Activated CD4-positive, alpha-beta T cell treated with anti-CD3 and anti-CD28 coated beads, Interleukin-2, amount 50 U/mL, for 16 hours (primary cell): ENCODE results near the gene ZSCAN5C.
"Not testable (repeated sequence)": the region's sequence is repeated elsewhere in the genome, so short reads cannot be mapped to it uniquely, and the experiment has no call there.

Source experiments
- DNase-seq: peaks from one replicate; pipeline ENCODE4 v3.0.0-alpha.2; 2020

ZSCAN5C gene, protein sequence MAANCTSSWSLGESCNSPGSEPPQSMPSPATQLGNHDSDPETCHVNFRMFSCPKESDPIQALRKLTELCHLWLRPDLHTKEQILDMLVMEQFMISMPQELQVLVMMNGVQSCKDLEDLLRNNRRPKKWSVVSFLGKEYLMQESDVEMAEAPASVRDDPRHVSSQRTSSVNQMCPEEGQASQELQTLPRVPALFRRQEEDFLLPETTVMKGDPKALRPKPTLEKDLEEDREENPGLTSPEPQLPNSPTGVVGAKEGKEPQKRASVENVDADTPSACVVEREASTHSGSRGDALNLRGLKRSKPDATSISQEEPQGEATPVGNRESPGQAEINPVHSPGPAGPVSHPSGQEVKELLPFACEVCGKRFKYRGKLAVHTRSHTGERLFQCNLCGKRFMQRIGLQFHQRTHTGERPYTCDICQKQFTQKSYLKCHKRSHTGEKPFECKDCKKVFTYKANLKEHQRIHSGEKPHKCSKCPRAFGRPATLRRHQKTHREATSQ

DNA sequence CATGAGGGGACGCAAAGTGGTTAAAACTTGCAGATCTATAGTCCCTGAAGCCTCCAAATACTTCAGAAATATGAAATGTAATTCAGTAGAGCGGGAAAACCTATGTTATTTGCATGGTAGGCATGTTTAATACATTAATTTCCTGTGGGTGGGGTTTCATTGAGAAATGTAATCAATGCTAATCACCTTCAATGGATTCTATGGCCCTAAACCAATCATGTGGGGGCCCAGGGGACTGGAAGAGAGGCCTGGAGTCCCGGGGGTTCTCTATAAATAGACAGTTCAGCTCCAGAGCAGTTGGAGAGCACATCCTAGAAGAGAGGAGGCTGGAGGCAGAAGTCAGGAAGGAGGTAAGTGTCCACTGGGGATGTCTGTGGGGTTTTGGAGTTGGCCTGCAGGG is at the start of gene ZSCAN5C:
Gene ZSCAN5C (plus strand): TSS at position 301 of the 400 bp plus-strand sequence. CDS start 3,641 bp downstream, outside the sequence.
- DNase-seq, result no peak

DNA sequence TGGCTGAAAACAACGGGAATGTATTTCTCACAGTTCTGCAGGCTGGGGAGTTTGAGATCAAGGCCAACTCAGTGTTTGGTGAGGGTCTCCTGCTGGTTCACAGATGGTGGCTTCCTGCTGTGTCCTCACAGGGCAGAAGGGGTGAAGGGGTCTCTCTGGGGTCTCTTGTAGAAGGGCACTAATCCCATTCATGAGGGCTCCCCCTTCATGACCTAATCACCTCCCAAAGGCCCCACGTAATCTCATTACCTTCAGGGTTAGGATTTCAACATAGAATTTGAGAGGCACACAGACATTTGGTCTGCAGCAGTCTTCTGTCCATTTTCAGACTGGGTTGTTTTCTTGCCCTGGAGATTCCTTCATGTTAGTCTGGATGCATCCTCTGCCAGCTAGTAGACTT is 49.4 kb upstream of the ZSCAN5C start:
- DNase-seq, result no peak

DNA sequence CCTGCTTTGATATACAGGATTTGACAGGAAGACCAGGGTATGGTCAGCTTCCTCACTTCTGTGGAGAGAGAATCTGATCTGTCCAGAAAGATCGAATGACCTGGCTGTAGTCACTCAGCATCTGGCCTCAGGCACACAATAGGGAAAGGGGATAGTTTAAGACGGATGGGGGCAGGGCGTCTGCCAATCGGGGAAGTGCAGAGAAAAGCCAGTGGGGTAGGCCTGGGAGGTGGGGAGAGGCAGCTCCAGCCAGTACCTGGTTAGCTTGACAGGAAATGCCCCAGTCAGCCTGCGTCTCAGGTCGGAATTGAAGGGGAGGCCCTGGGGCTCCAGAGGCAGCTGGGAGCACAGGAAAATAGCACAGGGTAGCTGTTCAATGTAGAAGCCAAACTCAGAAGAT is 48.6 kb upstream of the ZSCAN5C start:
- DNase-seq, result no peak

DNA sequence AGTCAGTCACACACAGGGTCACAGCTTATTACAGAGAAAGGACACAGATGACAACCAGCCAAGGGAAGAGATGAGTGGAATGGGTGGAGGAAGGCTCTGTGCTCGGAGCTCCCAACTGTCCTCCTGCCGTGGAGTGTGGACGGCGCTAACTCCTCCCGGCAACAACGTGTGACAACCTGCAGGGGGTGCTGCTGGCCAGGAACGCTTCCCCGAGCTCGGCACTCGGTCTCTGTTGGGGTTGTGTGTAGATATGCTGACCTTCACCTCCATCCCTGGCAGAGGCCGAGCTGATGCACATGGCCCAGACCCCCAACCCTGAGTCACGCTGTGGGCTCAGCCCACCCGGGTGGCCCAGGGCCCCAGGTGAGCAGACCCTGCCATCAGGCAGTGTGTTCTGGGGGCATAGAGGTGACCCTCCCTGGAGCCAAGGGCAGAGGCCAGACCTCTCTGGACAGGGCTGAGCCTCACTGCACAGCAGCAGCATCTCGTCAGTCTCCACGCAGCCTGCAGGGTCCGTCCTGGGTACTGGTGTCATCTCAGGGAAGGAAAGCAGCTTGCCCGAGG is 46.9 kb upstream of the ZSCAN5C start:
- DNase-seq, result no peak

DNA sequence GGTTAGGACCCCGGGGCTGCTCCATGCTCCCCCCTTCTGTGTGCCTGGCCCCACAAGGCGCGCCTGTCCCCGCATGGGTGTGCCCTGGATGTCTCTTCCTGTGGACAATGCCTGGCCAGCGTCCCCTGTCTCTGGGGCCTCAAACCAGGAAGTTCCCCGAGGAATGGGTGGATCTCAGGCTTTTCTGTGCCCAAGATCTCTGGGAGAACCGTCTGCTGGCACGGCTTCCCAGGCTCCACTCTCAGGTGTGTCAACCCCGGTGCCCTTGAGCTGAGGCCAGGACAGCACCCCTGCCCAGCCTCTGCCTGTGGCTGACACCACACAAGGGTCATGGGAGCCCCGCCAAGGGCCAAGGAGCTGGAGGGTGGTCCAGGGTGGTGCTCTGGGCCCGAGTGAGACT is 45.3 kb upstream of the ZSCAN5C start:
- no peak for DNase-seq

DNA sequence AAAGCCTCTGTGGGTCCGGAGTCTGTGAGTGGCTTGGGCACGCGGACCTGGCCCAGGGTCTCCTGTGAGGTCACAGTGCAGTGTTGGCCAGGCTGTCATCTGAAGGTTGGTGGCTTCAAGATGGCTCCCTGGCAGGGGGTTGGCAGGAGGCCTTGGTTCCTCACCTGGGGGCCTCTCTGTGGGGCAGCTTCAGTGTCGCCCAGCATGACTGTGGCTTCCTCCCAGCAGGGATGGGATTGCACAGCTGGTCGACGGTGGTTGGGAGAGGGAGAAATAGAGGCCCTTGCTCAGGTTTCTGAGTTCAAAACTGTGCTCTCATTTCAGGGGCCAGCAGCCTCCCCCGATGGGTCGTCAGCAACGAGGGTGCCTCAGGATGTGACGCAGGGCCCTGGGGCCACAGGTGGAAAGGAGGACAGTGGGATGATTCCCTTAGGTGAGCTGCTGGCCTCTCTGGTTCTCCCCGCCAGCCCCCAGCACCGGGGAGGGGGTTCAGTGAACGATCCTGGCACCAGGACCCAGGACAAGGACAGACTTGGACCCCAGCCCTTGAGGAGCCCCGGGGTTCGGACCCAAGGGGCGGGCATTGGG is 43.8 kb upstream of the ZSCAN5C start:
- no peak for DNase-seq

DNA sequence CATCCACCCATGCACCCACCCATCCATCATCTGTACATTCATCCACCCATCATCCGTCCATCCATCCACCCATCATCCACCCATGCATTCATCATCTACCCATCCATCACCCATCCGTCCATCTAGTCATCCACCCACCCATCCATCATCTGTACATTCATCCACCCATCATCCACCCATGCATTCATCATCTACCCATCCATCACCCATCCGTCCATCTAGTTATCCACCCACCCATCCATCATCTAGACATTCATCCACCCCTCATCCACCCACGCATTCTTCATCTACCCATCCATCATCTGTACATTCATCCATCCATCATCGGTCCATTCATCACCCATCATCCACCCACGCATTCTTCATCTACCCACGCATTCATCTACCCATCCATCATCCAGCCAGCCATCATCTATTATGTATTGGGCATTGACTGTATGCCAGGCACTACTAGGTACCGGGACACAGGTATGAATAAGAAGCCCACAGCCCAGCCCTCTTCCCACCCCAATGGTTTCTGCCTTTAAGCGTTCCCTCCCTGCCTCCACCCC is 43.0 kb upstream of the ZSCAN5C start:
- DNase-seq, result no peak

DNA sequence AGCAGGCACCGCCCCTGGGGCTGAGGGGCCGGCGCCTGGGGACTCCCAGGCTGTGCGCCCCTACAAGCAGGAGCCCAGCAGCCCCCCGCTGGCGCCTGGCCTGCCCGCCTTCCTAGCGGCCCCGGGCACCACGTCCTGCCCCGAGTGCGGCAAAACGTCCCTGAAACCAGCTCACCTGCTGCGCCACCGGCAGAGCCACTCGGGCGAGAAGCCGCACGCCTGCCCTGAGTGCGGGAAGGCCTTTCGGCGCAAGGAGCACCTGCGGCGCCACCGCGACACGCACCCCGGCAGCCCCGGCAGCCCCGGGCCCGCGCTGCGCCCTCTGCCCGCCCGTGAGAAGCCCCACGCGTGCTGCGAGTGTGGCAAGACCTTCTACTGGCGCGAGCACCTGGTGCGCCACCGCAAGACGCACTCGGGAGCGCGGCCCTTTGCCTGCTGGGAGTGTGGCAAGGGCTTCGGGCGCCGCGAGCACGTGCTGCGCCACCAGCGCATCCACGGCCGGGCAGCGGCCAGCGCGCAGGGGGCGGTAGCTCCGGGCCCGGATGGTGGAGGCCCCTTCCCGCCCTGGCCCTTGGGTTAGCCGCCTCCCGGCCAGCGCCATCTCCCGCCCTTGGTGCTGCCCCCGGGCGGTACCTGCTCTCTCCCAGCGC is 42.3 kb upstream of the ZSCAN5C start:
- DNase-seq, result no peak

DNA sequence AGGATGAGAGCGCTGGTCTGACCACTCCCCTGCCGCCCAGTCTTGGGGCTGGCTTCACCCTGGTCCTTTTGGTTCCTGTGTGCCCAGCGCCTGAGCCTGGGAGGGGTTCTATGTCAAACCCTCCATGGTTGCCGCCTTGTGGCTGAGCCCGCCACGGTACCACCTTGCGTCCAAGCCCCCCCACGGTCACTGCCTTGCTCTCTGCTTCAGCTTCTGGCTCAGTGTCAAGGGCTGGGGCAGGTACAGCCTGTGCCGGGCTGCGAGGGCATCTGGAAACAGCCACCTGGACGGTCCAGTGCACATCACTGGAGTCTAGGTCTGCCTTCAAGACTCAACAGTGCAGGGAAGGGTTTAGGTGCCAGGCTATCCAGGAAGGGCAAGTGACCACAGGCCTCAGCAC is 40.5 kb upstream of the ZSCAN5C start:
- no peak for DNase-seq

DNA sequence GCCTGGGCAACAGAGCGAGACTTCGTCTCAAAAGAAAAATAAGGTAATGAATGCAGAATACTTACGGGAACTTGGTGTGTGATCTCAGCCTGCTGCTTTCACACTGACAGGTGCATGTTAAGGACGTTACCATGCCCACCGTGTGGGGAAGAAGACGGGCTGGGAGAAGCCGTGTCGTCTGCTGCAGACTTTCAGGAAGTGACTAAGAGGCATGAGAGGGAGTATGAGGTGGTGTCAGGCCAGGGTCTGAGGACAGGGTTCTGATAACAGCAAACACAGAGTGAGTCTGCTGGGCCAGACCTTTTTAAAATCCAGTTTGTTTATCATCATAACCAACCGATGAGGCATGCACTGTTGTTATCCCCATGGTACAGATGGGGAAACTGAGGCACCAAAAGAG is 39.8 kb upstream of the ZSCAN5C start:
- no peak for DNase-seq

DNA sequence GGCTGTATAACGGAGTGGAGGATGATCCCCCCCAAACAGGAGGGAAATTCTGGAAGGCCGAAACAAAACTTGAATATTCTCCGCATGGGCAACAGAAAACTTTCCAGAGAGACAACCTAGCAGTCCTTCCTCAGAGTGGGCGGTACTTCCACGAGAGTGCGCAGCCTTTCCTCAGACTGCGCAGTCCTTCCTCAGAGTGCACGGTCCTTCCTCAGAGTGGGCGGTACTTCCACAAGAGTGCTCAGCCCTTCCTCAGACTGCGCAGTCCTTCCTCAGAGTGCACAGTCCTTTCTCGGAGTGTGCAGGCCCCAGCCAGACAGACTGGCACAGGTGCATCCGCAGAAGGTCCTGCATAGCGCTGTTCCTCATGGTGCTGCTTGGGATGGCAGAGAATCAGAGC is 39.0 kb upstream of the ZSCAN5C start:
- no peak for DNase-seq

DNA sequence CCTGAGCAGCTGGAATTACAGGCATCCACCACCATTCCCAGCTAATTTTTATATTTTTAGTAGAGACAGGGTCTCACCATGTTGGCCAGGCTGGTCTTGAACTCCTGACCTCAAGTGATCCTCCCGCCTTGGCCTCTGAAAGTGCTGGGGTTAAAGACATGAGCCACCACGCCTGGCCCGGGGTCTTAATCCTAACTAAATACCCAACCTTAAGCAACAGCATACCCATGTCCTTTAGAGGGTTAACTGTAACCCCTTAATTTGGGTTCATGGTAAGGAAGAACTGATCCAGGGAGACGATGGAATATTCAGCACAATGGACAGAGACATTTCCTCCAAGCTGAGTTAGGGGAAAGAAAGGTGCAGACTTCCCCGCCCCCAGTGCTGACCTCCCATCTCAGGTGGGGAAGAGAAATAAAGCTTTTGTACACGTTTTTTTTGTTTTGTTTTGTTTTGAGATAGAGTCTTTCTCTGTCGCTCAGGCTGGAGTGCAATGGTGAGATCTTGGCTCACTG is 35.0 kb upstream of the ZSCAN5C start:
- no peak for DNase-seq

DNA sequence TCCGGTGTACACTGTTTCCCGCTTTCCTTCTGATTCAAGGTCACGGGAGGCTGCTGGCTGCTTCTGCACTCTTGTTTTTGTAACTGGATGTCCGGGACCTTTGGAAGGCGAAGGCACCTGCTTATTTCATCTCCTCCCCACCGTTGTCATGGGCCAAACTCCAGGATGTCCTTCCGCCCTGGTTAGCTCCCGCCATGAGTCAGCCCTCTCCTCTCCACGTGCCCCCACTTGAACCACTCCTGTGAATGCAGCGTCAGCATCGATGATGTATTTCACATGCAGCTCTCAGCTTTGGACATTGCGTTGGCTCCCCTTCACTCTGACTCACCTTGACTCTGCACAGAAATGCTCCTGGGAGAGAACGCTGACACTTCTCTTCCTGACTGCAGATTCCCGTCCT is 31.8 kb upstream of the ZSCAN5C start:
- DNase-seq, result no peak

DNA sequence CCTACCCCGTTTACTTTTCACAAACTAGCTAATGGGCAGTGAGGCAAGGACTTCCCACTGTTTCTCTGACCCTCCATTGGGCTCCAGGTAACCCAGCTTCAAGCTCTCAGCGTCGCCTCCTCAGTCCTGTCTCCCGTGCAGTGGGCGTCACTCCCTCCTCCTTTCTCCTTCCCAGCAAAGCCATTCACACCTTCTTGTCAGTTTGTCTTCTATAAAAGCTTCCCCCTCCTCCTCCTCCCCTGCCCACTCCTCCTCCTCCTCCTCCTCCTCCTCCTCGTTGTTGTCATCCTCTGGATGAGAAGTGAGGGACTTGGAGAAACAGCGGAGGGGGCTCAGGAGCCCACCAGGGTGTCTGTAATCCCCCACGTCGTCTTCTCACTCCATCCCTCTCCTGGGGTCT is 28.0 kb upstream of the ZSCAN5C start:
- no peak for DNase-seq

DNA sequence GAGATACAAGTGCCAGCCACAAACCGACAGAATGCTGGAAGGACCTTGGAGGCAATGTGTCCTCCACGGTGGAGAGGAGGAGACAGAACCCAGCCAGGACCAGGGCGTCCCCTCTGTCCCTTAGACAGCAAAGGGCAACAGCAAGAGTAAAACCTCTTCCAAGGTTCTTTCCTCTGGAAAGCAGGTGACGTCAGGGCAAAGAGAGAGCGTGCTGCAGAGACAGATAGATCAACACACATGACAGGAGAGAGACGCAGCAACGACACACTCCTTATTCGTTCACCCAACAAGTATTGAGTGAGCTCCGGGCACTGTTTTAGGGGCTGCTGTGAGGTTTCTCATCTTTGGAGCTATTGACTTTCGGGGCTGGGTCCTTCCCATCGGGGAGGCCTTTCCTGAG is 27.5 kb upstream of the ZSCAN5C start:
- no peak for DNase-seq

DNA sequence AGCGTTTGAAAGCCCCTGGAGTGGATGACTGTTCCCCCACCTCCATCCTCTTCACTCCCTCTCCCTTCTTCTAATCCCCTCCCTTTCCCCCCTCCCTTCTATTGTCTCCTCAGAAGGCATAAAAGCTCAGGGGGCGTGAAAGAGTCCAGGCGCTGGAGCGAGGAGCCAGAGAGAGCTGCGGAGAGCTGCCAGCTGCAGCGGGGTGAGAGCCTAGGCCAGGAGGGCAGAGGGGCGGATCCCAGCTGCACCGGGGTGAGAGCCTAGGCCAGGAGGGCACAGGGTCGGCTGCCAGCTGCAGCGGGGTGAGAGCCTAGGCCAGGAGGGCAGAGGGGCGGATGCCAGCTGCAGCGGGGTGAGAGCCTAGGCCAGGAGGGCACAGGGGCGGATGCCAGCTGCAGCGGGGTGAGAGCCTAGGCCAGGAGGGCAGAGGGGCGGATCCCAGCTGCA is 26.2 kb upstream of the ZSCAN5C start, which contains the start of gene GALP:
Gene GALP (plus strand): TSS at position 148 of the 447 bp plus-strand sequence. CDS start 1,101 bp downstream, outside the sequence.
- not testable (repeated sequence) for DNase-seq

DNA sequence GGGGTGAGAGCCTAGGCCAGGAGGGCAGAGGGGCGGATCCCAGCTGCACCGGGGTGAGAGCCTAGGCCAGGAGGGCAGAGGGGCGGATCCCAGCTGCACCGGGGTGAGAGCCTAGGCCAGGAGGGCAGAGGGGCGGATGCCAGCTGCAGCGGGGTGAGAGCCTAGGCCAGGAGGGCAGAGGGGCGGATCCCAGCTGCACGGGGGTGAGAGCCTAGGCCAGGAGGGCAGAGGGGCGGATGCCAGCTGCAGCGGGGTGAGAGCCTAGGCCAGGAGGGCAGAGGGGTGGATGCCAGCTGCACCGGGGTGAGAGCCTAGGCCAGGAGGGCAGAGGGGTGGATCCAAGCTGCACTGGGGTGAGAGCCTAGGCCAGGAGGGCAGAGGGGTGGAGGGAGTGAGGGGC is 25.8 kb upstream of the ZSCAN5C start:
- not testable (repeated sequence) for DNase-seq

DNA sequence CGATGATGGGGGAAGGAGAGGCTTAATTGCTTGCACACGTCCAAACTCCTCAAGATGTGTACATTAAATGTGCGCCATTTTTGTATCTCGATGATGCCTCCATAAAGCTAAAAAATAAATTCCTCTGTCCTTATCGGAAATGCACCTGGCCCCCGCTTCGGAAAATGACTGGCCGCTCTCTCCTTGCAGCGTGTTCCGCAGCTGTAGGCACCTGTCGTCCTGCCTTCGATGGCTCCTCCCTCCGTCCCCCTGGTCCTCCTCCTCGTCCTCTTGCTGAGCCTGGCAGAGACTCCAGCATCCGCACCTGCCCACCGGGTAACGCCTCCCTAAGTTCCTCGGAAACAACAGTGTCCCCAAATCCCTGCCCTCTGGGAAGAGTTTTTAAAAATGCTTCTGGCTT is 25.2 kb upstream of the ZSCAN5C start:
- DNase-seq, result no peak

DNA sequence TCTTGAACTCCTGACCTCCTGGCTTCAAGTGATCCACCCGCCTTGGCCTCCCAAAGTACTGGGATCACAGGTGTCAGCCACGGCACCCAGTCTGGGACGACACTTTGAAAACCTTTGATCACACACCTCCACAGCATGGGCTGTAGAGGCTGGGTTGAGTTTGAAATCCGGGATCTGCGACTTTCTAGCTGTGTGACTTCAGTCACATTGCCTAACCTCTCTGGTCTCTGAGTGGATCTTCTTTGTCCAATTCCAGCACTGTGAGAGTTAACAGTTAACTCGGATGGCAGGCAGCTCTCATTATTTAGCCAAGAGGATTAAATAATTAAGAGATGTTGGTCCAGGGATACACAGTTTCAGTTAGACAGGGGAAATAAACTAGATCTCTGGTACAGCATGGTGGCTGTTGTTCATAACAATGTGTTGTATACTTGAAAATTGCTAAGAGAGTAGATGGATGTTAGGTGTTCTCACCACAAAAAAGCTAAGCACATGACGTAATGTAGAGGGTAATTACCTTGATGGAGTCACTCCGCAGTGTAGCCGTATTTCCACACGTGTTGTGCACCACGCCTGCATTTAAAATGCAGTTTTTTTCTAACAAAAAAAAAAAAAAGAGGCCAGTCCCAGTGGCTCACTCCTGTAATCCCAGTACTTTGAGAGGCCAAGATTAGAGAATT is 24.4 kb upstream of the ZSCAN5C start:
- DNase-seq, result no peak

DNA sequence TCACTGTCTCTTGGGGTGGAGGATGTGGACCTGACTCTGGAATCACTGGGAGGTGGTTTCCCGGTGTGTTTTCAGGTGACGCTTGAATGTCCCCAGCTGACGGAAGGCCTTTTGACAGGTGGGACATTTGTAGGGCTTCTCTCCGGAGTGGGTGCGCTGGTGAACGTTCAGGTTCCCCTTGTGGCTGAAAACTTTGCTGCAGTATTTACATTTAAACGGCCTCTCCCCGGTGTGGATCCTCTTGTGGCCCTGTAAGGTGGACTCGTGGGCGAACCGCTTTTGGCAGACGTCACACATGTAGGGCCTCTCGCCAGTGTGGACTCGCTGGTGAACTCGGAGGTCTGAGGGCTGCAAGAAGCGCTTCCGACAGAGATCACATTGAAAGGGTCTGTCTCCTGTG is 12.3 kb upstream of the ZSCAN5C start:
- no peak for DNase-seq

DNA sequence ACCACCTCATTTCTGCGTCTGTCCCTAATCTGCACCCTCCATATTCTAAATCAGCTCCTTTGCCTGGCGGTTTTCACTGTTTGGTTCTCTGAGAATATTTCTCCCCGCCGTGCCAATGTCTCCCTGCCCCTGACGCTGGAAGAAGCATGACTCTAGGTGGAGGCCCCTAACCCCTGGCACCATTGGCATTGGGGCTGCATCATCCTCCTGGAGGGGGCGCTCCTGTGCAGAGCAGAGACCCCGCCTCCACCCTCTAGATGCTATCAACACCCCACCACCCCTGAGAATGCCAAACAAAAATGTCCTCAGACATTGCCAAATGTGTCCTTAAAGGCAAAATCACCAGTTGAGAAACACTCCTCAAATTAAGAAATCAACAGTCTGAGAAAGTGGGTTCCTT is 11.0 kb upstream of the ZSCAN5C start:
- no peak for DNase-seq

DNA sequence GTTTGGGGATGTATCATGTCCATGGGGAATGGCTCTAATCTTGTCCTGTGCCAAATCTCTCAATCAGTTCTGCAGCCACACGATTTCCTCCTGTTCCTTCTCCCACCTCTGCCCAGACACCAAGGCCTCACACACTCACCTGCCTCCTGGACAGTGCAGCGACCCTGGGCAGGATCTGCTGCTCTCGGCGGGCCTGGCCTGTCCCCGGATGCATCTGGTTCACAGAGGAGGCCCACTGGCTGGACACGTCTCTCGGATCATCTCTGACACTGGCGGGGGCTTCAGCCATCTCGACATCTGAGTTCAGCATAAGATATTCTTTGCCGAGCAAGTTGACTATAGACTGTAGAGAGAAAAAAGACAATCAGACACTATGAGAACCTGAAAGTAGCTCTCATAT is 10.4 kb upstream of the ZSCAN5C start:
- no peak for DNase-seq
